Choroid plexus epithelial cell (primary cell): ENCODE data around the gene MEGF8.

Experiments used
- DNase-seq: peaks from one replicate; pipeline ENCODE4 v3.0.0-alpha.2; 2010; ENCODE audit warnings: low read depth
- H3K4me3 ChIP-seq: 2 replicates; pipeline ENCODE4 v1.5.1; 2011; ENCODE audit warnings: low read depth, mild to moderate bottlenecking, control low read depth, low read length, moderate library complexity
- TF ChIP-seq, protein P1 (sequence below): conservative IDR thresholded peaks from 2 replicates; pipeline ENCODE4 v1.5.1; 2011; ENCODE audit warnings: low read depth, mild to moderate bottlenecking, control low read depth, inconsistent platforms, low read length, moderate library complexity

Gene MEGF8

GRCh38 chr19:42295831-42296525, 29.5 kb upstream of the MEGF8 start:
- TF ChIP-seq, protein P1, sequence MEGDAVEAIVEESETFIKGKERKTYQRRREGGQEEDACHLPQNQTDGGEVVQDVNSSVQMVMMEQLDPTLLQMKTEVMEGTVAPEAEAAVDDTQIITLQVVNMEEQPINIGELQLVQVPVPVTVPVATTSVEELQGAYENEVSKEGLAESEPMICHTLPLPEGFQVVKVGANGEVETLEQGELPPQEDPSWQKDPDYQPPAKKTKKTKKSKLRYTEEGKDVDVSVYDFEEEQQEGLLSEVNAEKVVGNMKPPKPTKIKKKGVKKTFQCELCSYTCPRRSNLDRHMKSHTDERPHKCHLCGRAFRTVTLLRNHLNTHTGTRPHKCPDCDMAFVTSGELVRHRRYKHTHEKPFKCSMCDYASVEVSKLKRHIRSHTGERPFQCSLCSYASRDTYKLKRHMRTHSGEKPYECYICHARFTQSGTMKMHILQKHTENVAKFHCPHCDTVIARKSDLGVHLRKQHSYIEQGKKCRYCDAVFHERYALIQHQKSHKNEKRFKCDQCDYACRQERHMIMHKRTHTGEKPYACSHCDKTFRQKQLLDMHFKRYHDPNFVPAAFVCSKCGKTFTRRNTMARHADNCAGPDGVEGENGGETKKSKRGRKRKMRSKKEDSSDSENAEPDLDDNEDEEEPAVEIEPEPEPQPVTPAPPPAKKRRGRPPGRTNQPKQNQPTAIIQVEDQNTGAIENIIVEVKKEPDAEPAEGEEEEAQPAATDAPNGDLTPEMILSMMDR = peak; percentile 92
- no peak overlapping the region for H3K4me3 ChIP-seq
- peak; percentile 66 for DNase-seq

- no peak overlapping the region for H3K4me3 ChIP-seq
- TF ChIP-seq, protein P1 = no peak
- no peak for DNase-seq
Measured at GRCh38 chr19:42297039-42297438, 28.4 kb upstream of the MEGF8 start.

GRCh38 chr19:42301646-42302203, 23.7 kb upstream of the MEGF8 start, which contains the start of gene PRR19:
TSS of gene PRR19 (plus strand) at chr19:42302132. CDS start at chr19:42309585, 7,453 bp downstream.
- no peak for DNase-seq
- peak within 1 kb of the TSS; percentile 78 for H3K4me3 ChIP-seq
- TF ChIP-seq, protein P1 = no peak

GRCh38 chr19:42303101-42303464, 22.4 kb upstream of the MEGF8 start:
- peak overlapping the region; percentile 78 for H3K4me3 ChIP-seq
- TF ChIP-seq, protein P1 = no peak
- DNase-seq = no peak

DNA sequence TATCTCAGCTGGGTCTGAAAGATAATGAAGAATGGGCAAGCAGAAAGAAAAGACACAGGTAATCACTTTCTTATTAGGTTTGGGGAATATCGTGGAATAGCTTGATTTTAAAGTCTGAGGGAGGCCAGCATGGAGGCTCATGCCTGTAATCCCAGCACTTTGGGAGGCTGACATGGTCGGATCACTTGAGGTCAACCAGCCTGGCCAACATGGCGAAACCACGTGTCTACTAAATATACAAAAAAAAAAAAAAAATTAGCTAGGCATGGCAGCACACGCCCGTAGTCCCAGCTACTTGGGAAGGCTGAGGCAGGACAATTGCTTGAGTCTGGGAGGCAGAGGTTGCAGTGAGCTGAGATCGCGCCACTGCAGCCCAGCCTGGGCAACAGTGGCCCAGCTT, 21.6 kb upstream of the MEGF8 start:
- no peak overlapping the region for H3K4me3 ChIP-seq
- TF ChIP-seq, protein P1 = no peak
- DNase-seq = no peak

DNA sequence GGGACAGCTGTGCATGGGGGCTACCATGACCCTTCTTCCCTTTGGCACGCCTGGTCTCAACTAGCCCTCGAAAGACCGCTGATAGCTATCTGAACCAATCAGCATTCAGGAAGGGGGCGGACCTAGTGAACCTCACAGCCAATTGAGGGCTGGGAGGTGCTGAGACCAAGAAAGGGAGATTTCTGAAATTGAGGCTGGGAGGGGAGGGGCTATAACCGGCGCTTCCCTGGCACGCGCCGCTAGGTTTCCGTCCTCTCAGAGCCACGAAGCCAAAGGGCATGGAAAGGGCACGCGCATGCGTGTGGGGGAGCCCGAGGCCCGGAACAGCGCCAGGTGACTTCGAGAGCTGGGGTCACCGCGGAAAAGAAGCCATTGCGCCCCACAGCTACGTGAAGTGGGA, 18.8 kb upstream of the MEGF8 start:
- TF ChIP-seq, protein P1 = no peak
- no peak for DNase-seq
- no peak overlapping the region for H3K4me3 ChIP-seq

- no peak overlapping the region for H3K4me3 ChIP-seq
- TF ChIP-seq, protein P1 = no peak
- DNase-seq = no peak
Measured at GRCh38 chr19:42309686-42310085, 15.7 kb upstream of the MEGF8 start.
